ENCODE results near the gene ABHD12.

The ABHD12 gene

DNA sequence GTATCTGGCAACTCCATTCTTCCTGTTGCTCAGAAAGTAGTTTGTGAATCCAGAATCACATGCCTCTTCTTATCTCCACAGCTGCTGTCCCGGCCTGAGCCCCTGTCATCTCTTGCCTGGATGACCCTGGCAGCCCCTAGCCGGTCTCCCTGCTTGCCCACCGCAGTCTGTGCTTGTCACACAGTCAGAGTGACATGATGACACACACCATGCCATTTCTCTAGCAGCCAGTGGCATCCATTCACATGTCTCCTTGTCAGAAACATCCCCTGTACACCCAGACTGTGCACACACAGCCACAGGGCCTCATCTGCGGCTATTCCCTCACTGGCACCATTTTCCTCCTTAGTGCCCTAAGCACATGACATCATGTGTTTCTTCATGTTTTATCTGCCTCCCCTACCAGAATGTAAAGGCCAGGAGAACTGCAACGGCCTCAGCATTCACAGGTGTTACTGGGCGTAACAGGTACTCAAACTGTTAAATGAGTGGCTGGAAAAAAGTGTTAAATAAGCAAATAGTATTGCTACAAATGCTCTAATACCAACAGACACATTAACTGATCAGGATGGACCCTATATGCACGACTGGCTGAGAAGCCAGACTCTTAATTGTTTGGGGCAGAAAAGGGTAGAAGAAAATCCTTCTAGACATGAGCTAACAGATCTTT, 9.6 kb downstream of the ABHD12 start:
- DNase-seq: no peak

DNA sequence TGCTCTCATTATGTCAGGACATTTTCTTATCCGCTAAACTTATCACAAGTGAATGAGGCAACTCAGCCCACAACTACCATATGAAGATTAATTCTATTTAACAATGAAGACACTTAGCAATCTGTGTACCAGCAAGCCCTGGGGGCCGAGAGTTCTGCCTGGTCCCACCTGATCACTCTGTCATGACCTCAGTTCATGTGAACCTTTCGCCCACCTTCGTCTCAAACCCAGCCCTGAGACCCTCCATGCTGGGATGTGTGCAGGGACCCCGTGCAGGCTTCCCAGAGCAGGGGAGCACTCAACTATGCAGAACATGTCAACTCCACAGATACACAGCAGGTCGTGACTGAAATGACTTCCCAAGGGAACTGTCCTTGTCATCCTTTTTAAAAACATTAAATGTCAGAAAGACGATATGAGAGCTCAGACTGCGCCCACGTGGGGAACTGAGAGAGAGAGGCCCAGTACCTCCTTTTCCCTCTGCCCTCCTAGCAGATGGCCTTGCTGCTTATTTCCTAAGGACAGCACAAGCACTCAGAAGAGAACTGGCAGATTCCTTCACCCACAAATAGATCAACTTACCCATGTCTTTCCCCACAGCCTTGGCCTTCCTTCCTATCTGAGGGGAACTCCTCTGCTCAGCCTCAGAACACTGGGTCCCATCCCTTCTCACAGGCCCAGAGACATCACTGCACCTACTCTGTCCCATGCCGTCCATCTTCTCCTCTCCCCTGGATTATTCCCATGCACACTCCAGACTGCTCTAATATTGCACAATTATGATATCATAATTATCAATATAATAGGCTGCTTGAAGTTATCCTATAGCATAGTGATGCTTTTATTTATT, 11.5 kb downstream of the ABHD12 start:
- DNase-seq: no peak

- no peak for DNase-seq
These were observed 12.3 kb downstream of the ABHD12 start for GRCh38 chr20:25378189-25378883.

GRCh38 chr20:25376886-25377285, 13.7 kb downstream of the ABHD12 start:
- DNase-seq: no peak

DNA sequence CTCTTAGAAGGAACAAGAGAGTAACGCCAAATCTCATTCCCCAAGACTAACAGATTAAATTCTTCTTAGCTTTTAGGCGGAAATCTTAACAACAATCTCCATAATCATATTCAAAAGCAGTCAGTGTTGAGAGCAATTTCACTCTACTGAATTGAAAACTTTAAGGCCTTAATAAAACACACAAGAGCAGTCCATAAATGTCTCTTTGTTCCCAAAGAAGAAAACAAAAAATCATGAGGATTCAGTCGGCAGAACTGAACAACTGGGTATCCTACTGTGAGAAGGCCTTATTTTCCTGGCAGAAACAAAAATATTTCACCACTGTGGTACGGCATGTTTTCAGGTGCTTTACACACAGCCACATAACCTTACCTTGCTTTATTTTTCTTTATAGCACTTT, 14.4 kb downstream of the ABHD12 start:
- no peak for DNase-seq

- no peak for DNase-seq
These were observed 15.8 kb downstream of the ABHD12 start for GRCh38 chr20:25374842-25375241.

DNA sequence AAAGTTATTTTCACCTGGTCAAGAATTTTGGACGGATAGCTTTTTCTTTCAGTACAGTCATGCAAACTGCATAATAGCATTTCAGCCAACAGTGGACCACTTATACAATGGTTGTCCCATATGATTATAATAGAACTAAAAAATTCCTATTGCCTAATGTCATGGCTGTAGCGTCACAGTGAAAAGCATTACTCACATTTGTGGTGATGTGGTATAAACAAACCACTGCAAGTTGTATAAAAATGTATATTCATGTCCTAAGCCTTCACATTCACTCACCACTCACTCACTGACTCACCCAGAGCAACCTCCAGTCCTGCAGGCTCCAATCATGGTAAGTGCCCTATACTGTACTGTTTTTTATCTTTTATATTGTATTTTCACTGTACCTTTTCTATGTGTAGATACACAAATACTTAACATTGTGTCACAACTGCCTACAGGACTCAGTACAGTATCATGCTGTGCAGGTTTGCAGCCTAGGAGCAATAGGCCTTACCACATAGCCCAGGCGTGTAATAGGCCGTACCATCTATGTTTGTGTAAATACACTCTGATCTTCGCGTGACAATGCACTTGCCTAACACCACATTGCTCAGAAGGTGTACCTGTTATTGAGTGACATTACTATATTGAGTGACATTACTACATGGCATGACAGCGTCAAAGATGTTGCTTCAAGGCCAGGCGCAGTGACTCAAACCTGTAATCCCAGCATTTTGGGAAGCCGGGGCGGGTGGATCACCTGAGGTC, 17.9 kb downstream of the ABHD12 start:
- no peak for DNase-seq

GRCh38 chr20:25369971-25370370, 20.7 kb downstream of the ABHD12 start:
- no peak for DNase-seq

- DNase-seq: no peak
These were observed 21.1 kb downstream of the ABHD12 start for GRCh38 chr20:25369529-25369928.

DNA sequence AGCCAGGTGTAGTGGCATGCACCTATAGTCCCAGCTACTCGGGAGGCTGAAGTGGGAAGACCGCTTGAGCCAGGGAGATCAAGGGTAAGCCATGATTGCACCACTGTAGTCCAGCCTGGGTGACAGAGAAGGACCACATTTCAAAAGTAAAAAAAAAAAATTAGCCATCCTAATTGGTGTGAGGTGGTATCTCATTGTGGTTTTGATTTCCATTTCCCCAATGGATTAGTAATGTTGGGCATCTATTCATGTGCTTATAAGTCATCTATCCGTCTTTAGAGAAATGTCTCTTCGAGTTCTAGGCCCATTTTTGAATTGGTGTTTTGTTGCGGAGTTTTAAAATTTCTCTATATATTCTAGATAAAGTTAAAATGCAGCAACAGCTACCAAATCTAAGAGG, 21.7 kb downstream of the ABHD12 start:
- no peak for DNase-seq

GRCh38 chr20:25368526-25368925, 22.1 kb downstream of the ABHD12 start:
- no peak for DNase-seq

GRCh38 chr20:25364879-25365699, 25.5 kb downstream of the ABHD12 start:
- no peak for DNase-seq

- no peak for DNase-seq
These were observed 26.4 kb downstream of the ABHD12 start for GRCh38 chr20:25364180-25364788.

DNA sequence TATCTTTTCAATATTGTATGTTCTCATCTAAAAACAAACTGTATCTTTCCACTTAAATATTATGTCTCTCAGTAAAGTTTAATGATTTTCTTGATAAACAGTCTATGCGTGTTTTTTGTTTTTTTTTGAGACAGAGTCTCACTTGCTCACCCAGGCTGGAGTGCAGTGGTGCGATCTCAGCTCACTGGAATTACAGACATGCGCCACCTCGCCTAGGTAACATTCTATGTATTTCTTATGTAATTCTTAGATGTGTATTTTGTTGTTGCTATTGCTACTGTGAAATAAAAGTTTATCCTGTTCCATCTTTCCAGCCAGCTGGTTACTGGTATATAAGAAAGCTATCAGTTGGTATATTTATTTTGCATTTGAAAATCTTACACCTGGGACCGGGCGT, 29.4 kb downstream of the ABHD12 start:
- no peak for DNase-seq

GRCh38 chr20:25360631-25361286, 29.9 kb downstream of the ABHD12 start:
- no peak for DNase-seq

DNA sequence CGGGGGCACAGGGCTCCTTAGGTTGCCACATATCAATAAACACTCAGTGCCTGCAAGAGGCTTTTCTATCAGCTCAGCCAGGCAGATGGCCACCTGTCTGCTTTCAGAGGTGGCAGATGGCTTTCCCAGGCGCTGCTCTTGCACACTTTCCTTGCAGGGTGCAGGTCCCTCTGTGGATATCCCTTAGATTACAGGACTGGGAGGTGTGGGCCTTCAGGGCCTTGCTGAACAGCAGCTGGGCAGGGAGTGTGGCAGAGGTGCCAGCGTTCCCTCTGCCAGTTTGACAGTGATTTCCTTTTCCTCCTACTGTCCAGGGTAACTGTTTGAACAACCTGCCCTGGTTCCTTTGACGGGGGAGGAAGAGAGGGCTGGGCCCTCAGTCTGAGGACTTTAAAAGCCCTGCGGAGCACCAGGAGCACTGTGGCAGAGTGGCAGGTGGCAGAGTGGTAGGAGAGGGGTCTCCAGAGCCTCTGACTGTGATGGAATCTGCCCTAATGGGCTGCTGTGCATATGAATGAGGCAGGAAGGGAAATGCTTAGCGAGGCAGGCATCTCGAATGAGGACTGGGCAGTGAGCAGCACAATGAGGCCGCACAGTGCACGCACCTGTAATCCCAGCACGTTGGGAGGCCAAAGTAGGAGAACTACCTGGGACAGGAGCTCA, 34.2 kb downstream of the ABHD12 start:
- DNase-seq: no peak

GRCh38 chr20:25355866-25356265, 34.8 kb downstream of the ABHD12 start:
- DNase-seq: no peak

GRCh38 chr20:25355011-25355595, 35.5 kb downstream of the ABHD12 start:
- DNase-seq: no peak

DNA sequence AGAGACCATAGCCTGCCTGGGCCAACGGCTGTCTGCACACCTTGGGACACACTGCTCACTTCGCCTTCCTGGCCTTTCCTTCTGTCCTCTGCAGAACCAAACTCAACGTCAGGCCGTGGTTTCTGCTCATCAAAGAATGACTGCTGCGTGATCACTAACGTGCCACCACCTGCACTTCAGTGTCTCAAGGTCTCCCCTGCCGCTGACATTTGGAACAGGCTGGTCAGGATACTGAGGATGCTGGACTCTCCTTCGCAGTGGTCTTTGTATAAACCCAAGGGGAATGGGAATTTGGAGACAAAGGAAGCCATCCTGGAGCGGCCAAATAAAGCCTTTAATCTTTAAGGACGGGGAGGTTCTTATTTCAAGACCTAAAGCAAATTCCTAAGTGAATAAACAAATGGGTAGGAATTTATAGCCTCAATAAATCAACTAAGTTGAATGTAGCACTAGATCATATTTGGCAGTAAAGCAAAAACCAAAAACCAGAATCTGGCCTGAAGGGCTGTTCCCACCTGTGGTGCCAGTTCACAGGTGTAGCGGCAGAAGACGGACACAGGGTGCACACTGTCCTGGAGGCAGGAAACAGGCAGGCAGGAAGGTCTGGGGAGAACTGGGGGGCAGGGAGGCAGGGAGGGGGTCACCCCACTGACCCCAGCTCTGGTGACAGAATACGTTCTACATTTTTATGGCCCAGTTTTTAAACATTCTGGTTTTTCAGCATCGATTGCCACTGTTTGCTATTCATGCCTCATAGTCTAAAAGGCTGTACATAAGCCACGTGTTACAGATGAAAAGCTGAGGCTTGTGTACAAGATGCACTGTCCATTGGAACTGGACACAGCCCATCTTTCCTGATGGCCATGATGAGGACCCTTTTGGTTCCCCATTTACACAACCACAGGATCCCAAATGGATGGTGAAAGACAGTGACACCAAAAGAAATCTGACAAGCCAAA, 36.6 kb downstream of the ABHD12 start:
- no peak for DNase-seq

All from stimulated activated naive CD4-positive, alpha-beta T cell treated with Interleukin-2 at 50 U/mL for 16 hours (primary cell).